CD4-positive, alpha-beta T cell (primary cell): Measurements from ENCODE around the gene PNPLA1. TPM values are rescaled to one million over a fixed set of nuclear protein-coding genes. Genes with fewer than 3 reads are reported as not detected.

Experiments used
- ATAC-seq: fragments of 200-7000 bp; cut with Tn5 transposase; one replicate; pipeline ENCODE4 v1.10.0; 2022; ENCODE audit warnings: mild to moderate bottlenecking; ENCODE audit not compliant: poor library complexity
- CTCF ChIA-PET: fragments of 350-600 bp; sonication (Branson Sonifier 250); formaldehyde crosslinking; loops from one replicate; lab custom pipeline; 2021; ENCODE audit warnings: antibody characterized with exemption, inconsistent platforms; lab: Charles Lee
- POLR2A ChIA-PET: fragments of 350-600 bp; sonication (Branson Sonifier 250); formaldehyde crosslinking; loops from one replicate; lab custom pipeline; 2021; ENCODE audit warnings: antibody characterized with exemption, inconsistent platforms; lab: Charles Lee
- DNase-seq, 14 experiments: peaks; one replicate each; pipeline ENCODE4 v3.0.0-alpha.2; 2013 to 2020; ENCODE audit warnings: mixed read lengths in 2 of 14
- H3K27ac ChIP-seq, 2 donors: one replicate each; pipeline versions ENCODE4 v1.5.1 to v1.7.0; 2013; ENCODE audit warnings: low read length in 2 of 2, low read depth in 1 of 2, mild to moderate bottlenecking in 1 of 2
- H3K27me3 ChIP-seq, 2 experiments: 1 replicate in 1 of 2; 2 replicates in 1 of 2; pipeline versions ENCODE4 v1.6.1 to v1.7.0; 2013; ENCODE audit warnings: low read length in 2 of 2, control low read depth in 1 of 2, mild to moderate bottlenecking in 1 of 2, moderate library complexity in 1 of 2; ENCODE audit not compliant: insufficient read depth in 2 of 2, control insufficient read depth in 1 of 2
- H3K36me3 ChIP-seq: one replicate; pipeline ENCODE4 v1.6.1; 2013; ENCODE audit warnings: low read length, control low read depth; ENCODE audit not compliant: insufficient read depth
- H3K4me1 ChIP-seq: one replicate; pipeline ENCODE4 v1.6.1; 2013; ENCODE audit warnings: low read length, control low read depth; ENCODE audit not compliant: insufficient read depth
- H3K4me3 ChIP-seq: one replicate; pipeline ENCODE4 v1.5.1; 2013; ENCODE audit warnings: mild to moderate bottlenecking, low read length, moderate library complexity
- H3K9me3 ChIP-seq, 2 experiments: 1 replicate in 1 of 2; 2 replicates in 1 of 2; pipeline versions ENCODE4 v1.6.1 to v1.7.0; 2013; ENCODE audit warnings: low read length in 2 of 2, mild to moderate bottlenecking in 2 of 2, control low read depth in 1 of 2, moderate library complexity in 1 of 2; ENCODE audit not compliant: control insufficient read depth in 1 of 2, insufficient read depth in 1 of 2
- H3K27ac Mint-ChIP-seq: one replicate; pipeline ENCODE4 v1.8.0; 2020; ENCODE audit warnings: mixed read lengths
- H3K27me3 Mint-ChIP-seq: one replicate; pipeline ENCODE4 v1.8.0; 2021; ENCODE audit warnings: mixed read lengths
- H3K36me3 Mint-ChIP-seq: one replicate; pipeline ENCODE4 v1.8.0; 2021; ENCODE audit warnings: low read depth, mixed read lengths
- H3K4me1 Mint-ChIP-seq: one replicate; pipeline ENCODE4 v1.8.0; 2021; ENCODE audit warnings: low read depth, mixed read lengths
- H3K4me3 Mint-ChIP-seq: one replicate; pipeline ENCODE4 v1.8.0; 2020; ENCODE audit warnings: mild to moderate bottlenecking, mixed read lengths
- H3K9me3 Mint-ChIP-seq: one replicate; pipeline ENCODE4 v1.8.0; 2020; ENCODE audit warnings: mixed read lengths
- CTCF ChIP-seq: fragments of 200-600 bp; IDR thresholded peaks from one replicate; pipeline ENCODE4 v1.8.0; 2022; ENCODE audit warnings: antibody characterized with exemption, mild to moderate bottlenecking
- intact Hi-C, 2 experiments: fragments of 100-400 bp; cut with DNase I in 1 of 2; cut with micrococcal nuclease in 1 of 2; formaldehyde crosslinking; loops; one replicate each; pipeline versions ENCODE4 v1.15.1 to v1.9.0; 2023 to 2025; cut with DNase I, micrococcal nuclease
- polyA plus RNA-seq, 2 donors: library from polyadenylated mRNA; unstranded; fragments of 120-200 nt; gene quantifications; one replicate each; pipeline ENCODE4 v1.2.1, GENCODE V29; 2013
- total RNA-seq, 174 experiments: library from RNA in 2 of 174; stranded (reverse) in 2 of 174; gene quantifications; one replicate each; pipeline ENCODE4 v1.2.3 and lab custom pipeline; 2021 to 2026

Gene PNPLA1
- under 1 TPM in 1 of 2 experiments, not detected in 1; 0.17 TPM for total RNA-seq
- polyA plus RNA-seq (2013, experiment 1 of 2): 0.18 TPM
- 0.11 TPM for polyA plus RNA-seq (2013, experiment 2 of 2)
- 0 to 1.4 (median 0.09) reads per million in 172 experiments for total RNA-seq (lab: John Stamatoyannopoulos, UW)

- no peaks in the 10 kb centered on the region for H3K36me3 ChIP-seq
- H3K27me3 Mint-ChIP-seq: peaks cover 23% of the 10 kb centered on the region
- H3K4me3 Mint-ChIP-seq: no peak within 1 kb of the TSS
- no peaks in the 10 kb centered on the region for H3K36me3 Mint-ChIP-seq
- ATAC-seq: no peak
- no peak for TF ChIP-seq CTCF
- no peak for DNase-seq
- H3K4me1 ChIP-seq: no peaks in the 10 kb centered on the region
- H3K4me3 ChIP-seq: no peak within 1 kb of the TSS
- H3K27me3 ChIP-seq: peaks cover 0 to 5% of the 10 kb centered on the region in 2 experiments
- ChIA-PET CTCF (no interaction called here), POLR2A (no interaction called here)
- H3K4me1 Mint-ChIP-seq: no peaks in the 10 kb centered on the region
- H3K9me3 ChIP-seq: peaks cover 0 to 8% of the 10 kb centered on the region in 2 experiments
- no peak within 1 kb of the TSS for H3K27ac ChIP-seq
- no peaks in the 10 kb centered on the region for H3K9me3 Mint-ChIP-seq
- intact Hi-C loops: no loop called here
- H3K27ac Mint-ChIP-seq: no peak within 1 kb of the TSS
Observed at GRCh38 chr6:36269834-36270705, at the start of gene PNPLA1. PNPLA1 (plus strand) TSS chr6:36270060; CDS start chr6:36270460, 400 bp downstream.

GRCh38 chr6:36220226-36220625 is 49.6 kb upstream of the PNPLA1 start:
- no peak for TF ChIP-seq CTCF
- no peaks in the 10 kb centered on the region for H3K4me1 ChIP-seq
- no peaks in the 10 kb centered on the region for H3K27me3 ChIP-seq
- peaks cover 5% of the 10 kb centered on the region for H3K4me1 Mint-ChIP-seq
- no peak for ATAC-seq
- peaks cover 75% of the 10 kb centered on the region for H3K36me3 ChIP-seq
- H3K27ac ChIP-seq: no peak overlapping the region
- H3K9me3 Mint-ChIP-seq: no peaks in the 10 kb centered on the region
- no peaks in the 10 kb centered on the region for H3K9me3 ChIP-seq
- no peak overlapping the region for H3K27ac Mint-ChIP-seq
- intact Hi-C loops: no loop called here
- H3K36me3 Mint-ChIP-seq: peaks cover 92% of the 10 kb centered on the region
- POLR2A ChIA-PET: no interaction called here
- H3K27me3 Mint-ChIP-seq: no peaks in the 10 kb centered on the region
- H3K4me3 Mint-ChIP-seq: no peak overlapping the region
- CTCF ChIA-PET: no interaction called here
- no peak for DNase-seq
- no peak overlapping the region for H3K4me3 ChIP-seq

- Mint-ChIP-seq H3K36me3 (peaks cover 92% of the 10 kb centered on the region), H3K4me1 (peaks cover 5% of the 10 kb centered on the region), H3K27ac (no peak overlapping the region), H3K4me3 (no peak overlapping the region), H3K9me3 (no peaks in the 10 kb centered on the region), H3K27me3 (no peaks in the 10 kb centered on the region)
- ATAC-seq (no peak), DNase-seq (no peak)
- peaks cover 75% of the 10 kb centered on the region for H3K36me3 ChIP-seq
- ChIA-PET CTCF (interaction anchor here (1.2 kb wide), 1 partner anchor 81 kb away, joined by 3 read pairs; no protein-coding TSS in a partner anchor), POLR2A (no interaction called here)
- no peaks in the 10 kb centered on the region for H3K27me3 ChIP-seq
- H3K27ac ChIP-seq: no peak overlapping the region
- no peaks in the 10 kb centered on the region for H3K4me1 ChIP-seq
- no peaks in the 10 kb centered on the region for H3K9me3 ChIP-seq
- TF ChIP-seq CTCF: no peak
- H3K4me3 ChIP-seq: no peak overlapping the region
- intact Hi-C loops: no loop called here
Observed at GRCh38 chr6:36221674-36222073, 48.2 kb upstream of the PNPLA1 start.
